RWPE1 (cell line): ENCODE results near the gene GRB10.

Experiments used
- CTCF ChIA-PET: fragments of 350-600 bp; sonication (Branson Sonifier 250); formaldehyde crosslinking; extraction: SDS; loops from one replicate; lab custom pipeline; 2021; lab: Yijun Ruan, JAX
- POLR2A ChIA-PET: fragments of 400-600 bp; formaldehyde crosslinking; extraction: SDS; loops from one replicate; lab custom pipeline; 2020; ENCODE audit warnings: antibody characterized with exemption; ENCODE audit not compliant: low non-redundant PET; lab: Yijun Ruan, JAX
- DNase-seq: peaks from one replicate; pipeline ENCODE4 v3.0.0; 2012; ENCODE audit warnings: low spot score
- H3K27ac ChIP-seq: fragments of 450-650 bp; 2 replicates; pipeline ENCODE4 v1.5.1; 2017
- TF ChIP-seq, protein P1 (sequence below): fragments of 450-650 bp; conservative IDR thresholded peaks from 2 replicates; pipeline ENCODE4 v1.5.1; 2017; ENCODE audit warnings: low read depth, mild to moderate bottlenecking

GRB10 gene

GRCh38 chr7:50815138-50815537 is 32.4 kb upstream of the GRB10 start:
- no peak for DNase-seq
- ChIA-PET CTCF (no interaction called here), POLR2A (no interaction called here)
- H3K27ac ChIP-seq, result no peak overlapping the region
- TF ChIP-seq, protein P1, sequence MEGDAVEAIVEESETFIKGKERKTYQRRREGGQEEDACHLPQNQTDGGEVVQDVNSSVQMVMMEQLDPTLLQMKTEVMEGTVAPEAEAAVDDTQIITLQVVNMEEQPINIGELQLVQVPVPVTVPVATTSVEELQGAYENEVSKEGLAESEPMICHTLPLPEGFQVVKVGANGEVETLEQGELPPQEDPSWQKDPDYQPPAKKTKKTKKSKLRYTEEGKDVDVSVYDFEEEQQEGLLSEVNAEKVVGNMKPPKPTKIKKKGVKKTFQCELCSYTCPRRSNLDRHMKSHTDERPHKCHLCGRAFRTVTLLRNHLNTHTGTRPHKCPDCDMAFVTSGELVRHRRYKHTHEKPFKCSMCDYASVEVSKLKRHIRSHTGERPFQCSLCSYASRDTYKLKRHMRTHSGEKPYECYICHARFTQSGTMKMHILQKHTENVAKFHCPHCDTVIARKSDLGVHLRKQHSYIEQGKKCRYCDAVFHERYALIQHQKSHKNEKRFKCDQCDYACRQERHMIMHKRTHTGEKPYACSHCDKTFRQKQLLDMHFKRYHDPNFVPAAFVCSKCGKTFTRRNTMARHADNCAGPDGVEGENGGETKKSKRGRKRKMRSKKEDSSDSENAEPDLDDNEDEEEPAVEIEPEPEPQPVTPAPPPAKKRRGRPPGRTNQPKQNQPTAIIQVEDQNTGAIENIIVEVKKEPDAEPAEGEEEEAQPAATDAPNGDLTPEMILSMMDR, result no peak

- ChIA-PET CTCF (interaction anchor here (0.7 kb wide), 1 partner anchor 13 kb away, joined by 3 read pairs; no protein-coding TSS in a partner anchor), POLR2A (no interaction called here)
- no peak for DNase-seq
- no peak overlapping the region for H3K27ac ChIP-seq
- TF ChIP-seq, protein P1, result no peak
Observed at GRCh38 chr7:50814166-50814565, 31.5 kb upstream of the GRB10 start.

DNA sequence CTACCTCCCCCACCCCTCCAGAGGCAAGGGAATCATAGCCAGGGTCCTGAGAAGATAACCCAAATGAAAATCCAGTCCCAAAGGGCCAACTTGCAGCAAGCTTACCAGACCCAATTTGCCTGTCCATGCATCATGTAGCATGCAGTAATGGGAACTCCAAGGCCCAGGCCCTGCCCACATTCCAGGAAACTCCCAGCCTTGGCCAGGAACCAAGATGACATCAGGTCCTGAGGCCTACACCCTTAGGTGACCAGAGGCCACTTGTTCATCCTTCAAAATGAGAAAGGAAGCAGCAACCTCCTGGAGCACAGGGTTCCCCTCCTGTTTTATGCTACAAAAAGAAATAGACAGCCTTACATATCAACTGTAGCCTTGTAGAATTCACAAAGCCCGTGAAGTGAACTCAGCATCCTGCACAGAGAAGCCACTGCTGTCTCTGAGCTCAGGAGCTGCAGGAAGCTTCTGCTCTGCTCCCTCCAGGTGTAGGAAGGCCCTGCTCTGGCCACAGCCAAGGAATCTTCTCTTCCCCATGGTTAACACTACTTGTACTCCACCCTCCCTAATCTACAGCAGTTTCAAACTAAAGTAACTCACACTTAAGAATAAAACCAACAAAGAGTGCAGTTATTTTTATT is 30.3 kb upstream of the GRB10 start:
- peak; percentile 77 for DNase-seq
- POLR2A ChIA-PET, result no interaction called here
- CTCF ChIA-PET, result no interaction called here
- H3K27ac ChIP-seq, result peak overlapping the region; percentile 27
- TF ChIP-seq, protein P1, result no peak

GRCh38 chr7:50812094-50812493 is 29.4 kb upstream of the GRB10 start:
- ChIA-PET CTCF (no interaction called here), POLR2A (no interaction called here)
- H3K27ac ChIP-seq, result no peak overlapping the region
- DNase-seq, result no peak
- TF ChIP-seq, protein P1, result no peak

- POLR2A ChIA-PET, result no interaction called here
- CTCF ChIA-PET, result interaction anchor here (0.6 kb wide), 1 partner anchor 209 kb away, joined by 3 read pairs; no protein-coding TSS in a partner anchor
- TF ChIP-seq, protein P1, result no peak
- no peak for DNase-seq
- no peak overlapping the region for H3K27ac ChIP-seq
Observed at GRCh38 chr7:50808282-50808888, 25.7 kb upstream of the GRB10 start.

DNA sequence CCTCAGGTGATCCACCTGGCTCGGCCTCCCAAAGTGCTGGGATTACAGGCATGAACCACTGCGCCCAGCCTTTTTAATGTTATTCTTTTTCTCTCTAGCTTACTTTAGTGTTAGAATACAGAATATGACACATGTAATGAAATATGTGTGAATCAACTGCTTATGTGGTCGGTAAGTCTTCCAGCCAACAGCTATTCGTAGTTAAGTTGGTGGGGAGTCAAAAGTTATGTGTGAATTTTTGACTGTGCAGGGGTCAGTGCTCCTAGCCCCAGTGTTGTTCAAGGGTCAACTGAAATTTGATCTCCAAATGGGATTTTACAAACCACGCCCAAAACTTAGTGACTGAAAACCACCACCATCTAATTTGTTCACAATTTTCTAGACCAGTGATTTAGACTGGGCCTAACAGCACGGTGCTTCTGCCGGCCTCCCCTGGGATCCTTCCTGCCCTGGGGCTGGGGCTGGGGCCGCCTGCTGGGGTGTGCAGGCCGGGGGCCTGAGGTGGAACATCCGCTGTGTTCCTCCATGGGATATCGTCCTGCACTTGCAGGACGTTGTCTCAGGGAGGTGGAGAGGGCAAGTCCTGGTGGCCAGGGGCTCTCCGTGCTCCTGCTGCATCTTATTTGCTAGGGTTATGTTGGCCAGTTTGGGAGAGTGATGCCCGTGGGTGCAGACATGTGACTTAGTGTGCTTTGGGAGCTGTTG is 24.5 kb upstream of the GRB10 start:
- TF ChIP-seq, protein P1, result no peak
- no peak overlapping the region for H3K27ac ChIP-seq
- ChIA-PET CTCF (interaction anchor here (0.7 kb wide), 1 partner anchor 128 kb away, joined by 3 read pairs; no protein-coding TSS in a partner anchor), POLR2A (no interaction called here)
- DNase-seq, result no peak
